ENCODE measurements around the gene LATS2.

Gene LATS2

GRCh38 chr13:20981370-20982095 is 79.9 kb downstream of the LATS2 start:
- H3K4me3 ChIP-seq (ENCODE audit: low read depth, low read length): no peak overlapping the region
- no peak for TF ChIP-seq CTCF (IDR thresholded peaks at IDR 0.05; ENCODE audit: borderline replicate concordance, insufficient read depth, low read depth, low read length)

- no peak overlapping the region for H3K4me3 ChIP-seq (ENCODE audit: low read depth, low read length)
- no peak for TF ChIP-seq CTCF (IDR thresholded peaks at IDR 0.05; ENCODE audit: borderline replicate concordance, insufficient read depth, low read depth, low read length)
Observed at GRCh38 chr13:20980899-20981298, 80.5 kb downstream of the LATS2 start.

DNA sequence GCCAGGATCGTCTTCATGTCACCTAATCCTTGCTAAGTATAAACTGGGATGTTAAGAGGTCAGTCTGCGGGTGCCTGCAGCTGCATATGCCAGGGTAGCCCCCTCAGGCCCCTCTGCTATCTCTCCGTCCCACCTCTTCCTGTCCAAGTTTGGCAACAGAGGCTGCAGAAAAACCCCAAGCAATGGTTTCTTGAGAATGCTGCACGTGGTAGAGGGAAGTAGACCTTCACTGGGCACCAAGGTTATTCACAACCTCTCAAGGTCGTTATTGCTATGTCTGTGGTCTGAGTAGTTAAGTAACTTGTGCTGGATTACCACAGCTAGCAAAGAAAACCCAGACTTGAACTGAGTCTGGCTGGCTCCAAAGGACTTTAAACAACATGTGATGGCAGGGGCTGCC is 81.0 kb downstream of the LATS2 start:
- no peak overlapping the region for H3K4me3 ChIP-seq (ENCODE audit: low read depth, low read length)
- no peak for TF ChIP-seq CTCF (IDR thresholded peaks at IDR 0.05; ENCODE audit: borderline replicate concordance, insufficient read depth, low read depth, low read length)

DNA sequence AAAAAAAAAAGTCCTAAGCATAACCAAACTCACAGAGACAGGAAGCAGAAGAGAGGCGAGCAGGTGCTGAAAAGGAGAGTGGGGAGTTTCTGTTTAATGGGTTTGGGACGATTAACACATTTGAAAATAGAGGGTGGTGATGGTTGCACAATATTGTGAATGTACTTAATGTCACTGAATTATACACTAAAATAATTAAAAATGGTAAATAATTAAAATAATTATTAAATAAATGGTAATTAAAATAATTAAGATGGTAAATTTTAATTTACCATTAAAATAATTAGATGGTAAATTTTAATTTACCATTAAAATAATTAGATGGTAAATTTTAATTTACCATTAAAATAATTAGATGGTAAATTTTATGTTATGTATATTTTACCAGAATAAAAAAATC is 84.0 kb downstream of the LATS2 start:
- no peak overlapping the region for H3K4me3 ChIP-seq (ENCODE audit: low read depth, low read length)
- TF ChIP-seq CTCF (IDR thresholded peaks at IDR 0.05; ENCODE audit: borderline replicate concordance, insufficient read depth, low read depth, low read length): no peak

DNA sequence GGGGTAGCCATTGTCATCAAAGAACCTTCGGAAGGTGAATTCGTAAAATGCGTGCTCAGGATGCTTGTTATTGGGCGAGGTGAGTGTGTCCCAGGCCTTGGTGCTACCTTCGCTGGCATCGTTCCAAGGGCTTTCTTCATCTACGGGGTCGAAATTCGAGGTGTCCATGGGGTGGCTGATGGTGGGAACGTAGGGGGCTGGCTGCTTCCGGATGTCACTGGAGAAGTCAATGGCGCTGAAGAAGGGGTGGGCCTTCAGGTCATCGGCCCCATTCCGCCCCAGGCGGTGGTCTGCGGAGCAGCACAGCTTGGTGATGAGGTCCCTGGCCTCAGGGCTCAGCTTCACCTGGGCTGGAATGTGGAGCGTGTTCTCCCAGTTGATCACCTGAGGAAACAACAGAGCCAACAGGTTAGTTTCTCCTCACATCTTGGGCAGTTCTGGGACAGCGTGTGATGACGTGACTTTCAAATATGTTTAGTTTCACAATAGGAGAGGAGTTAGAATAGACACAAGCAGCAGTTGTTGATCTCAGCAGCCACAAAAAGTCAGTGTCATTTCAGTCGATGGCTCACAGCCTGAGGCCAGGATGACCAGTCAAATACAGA is 86.3 kb downstream of the LATS2 start:
- no peak overlapping the region for H3K4me3 ChIP-seq (ENCODE audit: low read depth, low read length)
- TF ChIP-seq CTCF (IDR thresholded peaks at IDR 0.05; ENCODE audit: borderline replicate concordance, insufficient read depth, low read depth, low read length): no peak

DNA sequence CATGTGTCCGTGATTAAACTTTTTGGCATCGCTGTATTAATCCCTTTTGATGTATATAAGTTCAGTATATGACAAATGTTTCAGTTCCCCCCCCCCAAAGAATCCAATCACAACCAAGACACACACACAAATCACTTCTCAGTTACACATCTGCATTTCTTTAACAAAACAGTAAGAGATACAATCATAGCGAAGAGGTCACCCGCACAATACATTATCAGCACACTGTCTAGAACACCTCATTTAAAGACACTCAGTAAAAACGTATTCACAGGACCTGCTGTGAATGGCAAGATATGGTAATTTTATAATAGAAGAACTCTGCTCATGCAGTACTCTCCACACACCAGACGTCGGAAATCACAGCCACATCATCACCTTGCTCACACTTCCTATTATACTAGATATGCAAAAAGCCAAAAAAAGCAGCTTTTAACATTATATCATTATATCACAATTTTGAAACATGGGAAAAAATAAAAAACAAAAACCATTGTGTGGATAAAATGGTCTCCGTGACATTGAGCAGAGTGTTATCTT is 87.4 kb downstream of the LATS2 start:
- no peak for TF ChIP-seq CTCF (IDR thresholded peaks at IDR 0.05; ENCODE audit: borderline replicate concordance, insufficient read depth, low read depth, low read length)
- no peak overlapping the region for H3K4me3 ChIP-seq (ENCODE audit: low read depth, low read length)

DNA sequence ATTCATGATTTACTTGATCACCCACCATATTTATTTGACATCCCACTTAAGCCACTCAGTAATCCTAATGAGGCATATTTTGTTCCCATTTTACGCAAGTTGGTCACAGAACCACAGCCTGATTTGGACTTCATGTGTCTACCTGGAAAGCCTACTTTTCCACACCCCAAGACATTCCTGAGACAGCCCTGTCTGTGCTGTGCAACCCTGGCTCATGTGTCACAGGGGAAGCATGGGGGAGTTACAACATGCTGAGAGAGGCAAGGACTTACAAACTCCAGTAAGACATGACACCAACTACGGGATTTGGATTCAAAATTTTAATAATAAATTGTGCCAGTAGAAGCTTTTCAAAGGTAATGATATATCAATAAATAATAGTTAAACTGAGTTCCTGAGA is 88.7 kb downstream of the LATS2 start:
- no peak overlapping the region for H3K4me3 ChIP-seq (ENCODE audit: low read depth, low read length)
- no peak for TF ChIP-seq CTCF (IDR thresholded peaks at IDR 0.05; ENCODE audit: borderline replicate concordance, insufficient read depth, low read depth, low read length)
